GM06990 (cell line): ENCODE results near the gene SIDT1.

ENCODE experiments used
- DNase-seq: peaks from one replicate; pipeline ENCODE4 v3.0.0-alpha.2; 2011; ENCODE audit not compliant: insufficient read length; ENCODE audit errors: extremely low read depth
- H3K27me3 ChIP-seq: replicated peaks from 2 replicates; pipeline ENCODE4 v1.6.0; 2011; ENCODE audit warnings: low read length; ENCODE audit not compliant: control insufficient read depth, insufficient read depth
- H3K36me3 ChIP-seq: 2 replicates; pipeline ENCODE4 v1.5.1; 2011; ENCODE audit warnings: low read length; ENCODE audit not compliant: control insufficient read depth, insufficient read depth
- H3K4me3 ChIP-seq: replicated peaks from 2 replicates; pipeline ENCODE4 v1.5.1; 2011; ENCODE audit warnings: low read depth, mild to moderate bottlenecking, control low read depth, low read length
- TF ChIP-seq, protein P1 (sequence below): IDR thresholded peaks from 2 replicates; pipeline ENCODE4 v1.5.1; 2011; ENCODE audit warnings: low read length, control low read depth, mild to moderate bottlenecking, inconsistent platforms; ENCODE audit not compliant: insufficient read depth, poor library complexity, severe bottlenecking

The SIDT1 gene

DNA sequence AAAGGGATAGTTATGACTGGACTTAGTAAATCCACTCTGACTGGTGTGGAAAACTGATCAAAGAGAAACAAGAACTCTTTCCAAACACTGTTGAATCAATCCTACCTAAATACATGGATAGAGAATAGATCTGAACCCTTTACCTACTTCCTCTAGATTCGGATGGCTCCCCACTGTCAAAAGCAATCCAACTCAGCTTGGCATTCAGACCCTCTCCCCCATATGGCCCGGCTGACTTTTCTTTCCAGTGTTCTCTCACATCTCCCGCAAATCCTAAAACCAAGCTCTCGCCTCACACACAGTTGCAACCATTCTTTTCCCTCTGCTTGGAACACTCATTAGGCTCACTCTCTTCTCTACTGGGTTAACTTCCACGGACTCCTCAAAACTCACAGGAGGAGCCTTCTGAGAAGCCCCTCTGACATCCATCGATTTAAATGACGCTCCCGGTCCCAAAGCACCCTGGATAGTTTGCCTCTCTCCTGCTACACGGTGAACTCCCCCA lies 18.0 kb upstream of the SIDT1 start:
- Histone ChIP-seq H3K27me3 (no peaks in the 10 kb centered on the region), H3K4me3 (peak overlapping the region; percentile 90), H3K36me3 (no peaks in the 10 kb centered on the region)
- no peak for DNase-seq
- TF ChIP-seq, protein P1, sequence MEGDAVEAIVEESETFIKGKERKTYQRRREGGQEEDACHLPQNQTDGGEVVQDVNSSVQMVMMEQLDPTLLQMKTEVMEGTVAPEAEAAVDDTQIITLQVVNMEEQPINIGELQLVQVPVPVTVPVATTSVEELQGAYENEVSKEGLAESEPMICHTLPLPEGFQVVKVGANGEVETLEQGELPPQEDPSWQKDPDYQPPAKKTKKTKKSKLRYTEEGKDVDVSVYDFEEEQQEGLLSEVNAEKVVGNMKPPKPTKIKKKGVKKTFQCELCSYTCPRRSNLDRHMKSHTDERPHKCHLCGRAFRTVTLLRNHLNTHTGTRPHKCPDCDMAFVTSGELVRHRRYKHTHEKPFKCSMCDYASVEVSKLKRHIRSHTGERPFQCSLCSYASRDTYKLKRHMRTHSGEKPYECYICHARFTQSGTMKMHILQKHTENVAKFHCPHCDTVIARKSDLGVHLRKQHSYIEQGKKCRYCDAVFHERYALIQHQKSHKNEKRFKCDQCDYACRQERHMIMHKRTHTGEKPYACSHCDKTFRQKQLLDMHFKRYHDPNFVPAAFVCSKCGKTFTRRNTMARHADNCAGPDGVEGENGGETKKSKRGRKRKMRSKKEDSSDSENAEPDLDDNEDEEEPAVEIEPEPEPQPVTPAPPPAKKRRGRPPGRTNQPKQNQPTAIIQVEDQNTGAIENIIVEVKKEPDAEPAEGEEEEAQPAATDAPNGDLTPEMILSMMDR = no peak

DNA sequence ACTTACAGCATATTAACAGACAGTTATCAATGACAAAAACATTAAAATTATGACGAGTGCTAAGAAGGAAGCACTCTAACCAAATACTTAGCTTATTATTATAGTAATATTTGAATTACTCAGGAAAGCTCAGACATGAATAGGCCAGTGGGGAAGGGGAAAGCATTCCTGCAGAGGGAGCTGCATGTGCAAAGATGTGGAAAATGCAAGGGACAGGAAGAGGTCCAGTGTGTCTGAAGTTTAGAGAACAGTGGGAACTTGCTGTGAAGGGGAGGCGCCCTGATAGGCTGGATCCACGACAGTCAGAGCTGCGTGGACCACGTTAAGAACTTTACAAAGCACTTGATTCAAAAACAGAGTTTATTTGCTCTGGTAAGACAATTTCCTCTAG lies 16.2 kb upstream of the SIDT1 start:
- TF ChIP-seq, protein P1 = no peak
- Histone ChIP-seq H3K27me3 (no peaks in the 10 kb centered on the region), H3K4me3 (no peak overlapping the region), H3K36me3 (no peaks in the 10 kb centered on the region)
- no peak for DNase-seq

DNA sequence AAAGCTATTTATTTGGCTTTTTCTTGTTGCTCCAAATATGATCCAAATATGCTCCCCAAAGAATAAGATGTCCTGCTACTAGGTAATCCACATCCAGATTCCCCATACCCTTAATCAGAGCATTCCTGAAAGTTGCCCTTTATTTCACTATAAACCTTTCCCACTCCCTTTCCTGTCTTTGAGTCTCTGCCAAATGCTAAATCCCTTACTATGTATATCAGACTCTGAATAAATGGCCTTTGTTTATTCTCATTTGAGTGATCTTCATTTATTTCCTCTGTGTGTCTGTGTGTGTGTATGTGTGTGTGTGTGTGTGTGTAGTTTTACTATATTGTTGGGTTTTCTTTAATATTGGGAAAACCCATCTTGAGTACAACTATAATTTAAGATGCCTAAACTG lies 10.4 kb upstream of the SIDT1 start:
- Histone ChIP-seq H3K4me3 (no peak overlapping the region), H3K36me3 (no peaks in the 10 kb centered on the region), H3K27me3 (no peaks in the 10 kb centered on the region)
- TF ChIP-seq, protein P1 = no peak
- no peak for DNase-seq

DNA sequence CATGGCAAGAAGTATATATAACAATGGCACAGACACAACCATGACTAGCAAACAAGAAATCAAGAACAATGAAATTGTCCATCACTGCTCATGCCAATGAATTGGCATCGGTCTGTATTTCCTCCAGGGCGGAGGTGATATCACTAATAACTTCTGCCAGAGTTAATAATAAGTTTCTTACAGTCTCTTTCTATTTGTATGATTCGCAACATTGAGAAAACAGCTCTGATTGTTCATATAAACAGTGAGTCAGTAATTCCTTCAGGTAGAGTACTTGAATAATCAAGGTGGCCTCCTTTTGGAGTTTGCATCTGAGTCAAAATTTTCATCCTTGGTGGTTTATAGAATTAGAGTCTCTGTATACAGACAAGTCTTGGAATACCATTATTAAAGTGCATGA lies 9.1 kb upstream of the SIDT1 start:
- H3K4me3 ChIP-seq = no peak overlapping the region
- no peak for DNase-seq
- no peaks in the 10 kb centered on the region for H3K36me3 ChIP-seq
- TF ChIP-seq, protein P1 = no peak
- no peaks in the 10 kb centered on the region for H3K27me3 ChIP-seq

DNA sequence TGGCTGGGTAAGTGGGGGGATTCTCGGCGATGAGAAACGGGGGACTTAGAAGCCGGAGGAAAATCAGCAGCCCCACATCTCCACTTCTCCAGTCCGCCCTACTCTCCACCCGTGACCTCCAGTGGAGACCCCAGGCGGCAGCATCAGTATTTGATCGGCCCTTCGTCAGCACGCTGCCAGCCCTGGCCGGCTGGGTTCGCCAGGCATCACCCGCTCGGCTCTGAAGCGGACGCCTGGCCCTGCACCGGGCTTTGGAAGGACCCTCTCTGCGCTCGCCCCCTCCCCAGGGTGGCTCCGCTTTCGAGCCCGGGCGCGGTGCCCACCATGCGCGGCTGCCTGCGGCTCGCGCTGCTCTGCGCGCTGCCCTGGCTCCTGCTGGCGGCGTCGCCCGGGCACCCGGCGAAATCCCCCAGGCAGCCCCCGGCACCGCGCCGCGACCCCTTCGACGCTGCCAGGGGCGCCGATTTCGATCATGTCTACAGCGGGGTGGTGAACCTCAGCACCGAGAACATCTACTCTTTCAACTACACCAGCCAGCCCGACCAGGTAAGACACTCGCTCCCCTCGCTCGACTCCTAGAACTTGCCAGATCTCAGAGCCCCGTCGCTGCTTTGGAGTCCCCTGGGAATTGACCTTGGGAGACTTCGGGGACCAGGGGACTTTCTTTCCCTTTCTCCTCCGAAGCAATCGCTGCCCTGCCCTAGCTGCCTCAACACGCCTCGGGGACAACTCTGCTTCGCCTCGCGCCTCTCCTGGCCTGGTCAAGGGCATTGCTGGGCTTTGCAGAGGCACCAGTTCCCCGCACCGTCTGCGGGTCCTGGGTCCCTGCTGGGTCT lies 561 bp downstream of the SIDT1 start:
- Histone ChIP-seq H3K27me3 (no peaks in the 10 kb centered on the region), H3K4me3 (peak overlapping the region; percentile 88), H3K36me3 (peaks cover 2% of the 10 kb centered on the region)
- TF ChIP-seq, protein P1 = peak; percentile 31
- peak; percentile 69 for DNase-seq

DNA sequence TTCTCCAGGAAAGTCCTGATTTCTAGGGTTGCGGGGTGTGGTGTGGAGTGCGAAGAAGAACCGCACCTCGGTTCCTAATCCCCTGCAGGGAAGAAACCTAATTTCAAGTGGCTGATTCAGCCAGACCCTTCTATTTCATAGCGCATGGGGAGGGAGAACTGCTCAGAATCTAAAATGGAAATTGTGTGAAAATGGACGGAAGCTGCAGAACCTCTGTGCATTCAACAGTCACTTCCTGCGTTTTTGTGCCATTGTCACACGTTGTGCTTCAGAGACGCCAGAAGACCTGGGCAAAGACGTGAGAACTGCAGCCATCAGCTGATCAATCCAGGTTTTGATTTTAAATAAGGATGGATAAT lies 1.2 kb downstream of the SIDT1 start:
- TF ChIP-seq, protein P1 = no peak
- H3K4me3 ChIP-seq = peak overlapping the region; percentile 88
- no peaks in the 10 kb centered on the region for H3K27me3 ChIP-seq
- peaks cover 2% of the 10 kb centered on the region for H3K36me3 ChIP-seq
- no peak for DNase-seq
